ENCODE measurements around the gene NOP16. TPM values are rescaled to one million over a fixed set of nuclear protein-coding genes. Genes with fewer than 3 reads are reported as not detected.

Gene NOP16
- total RNA-seq, 3 donors from 2014 or later (not counting 1 experiment from before 2014, with no cell fraction given) = 6.4 to 12.4 (median 12.1) TPM

- no peak overlapping the region for H3K4me3 ChIP-seq (ENCODE audit: low read length)
- intact Hi-C loops (cut with micrococcal nuclease) = no loop called here
- WGBS (ENCODE audit: insufficient coverage) = 93% methylated on average over 17 of the region's 17 CpGs
- no peak for TF ChIP-seq CTCF (IDR thresholded peaks at IDR 0.05)
- Mint-ChIP-seq H3K27ac (no peak overlapping the region), H3K27me3 (ENCODE audit: low read depth in 2 of 2) (no peaks in the 10 kb centered on the region), H3K9me3 (no peaks in the 10 kb centered on the region), H3K4me1 (peaks cover 0 to 4% of the 10 kb centered on the region in 2 donors), H3K4me3 (no peak overlapping the region), H3K36me3 (no peaks in the 10 kb centered on the region)
- H3K36me3 ChIP-seq (ENCODE audit: control insufficient read depth, insufficient read depth, low read length) = peaks cover 2% of the 10 kb centered on the region
- H3K9me3 ChIP-seq (ENCODE audit: control insufficient read depth, insufficient read depth, low read length) = no peaks in the 10 kb centered on the region
- H3K27me3 ChIP-seq (ENCODE audit: control insufficient read depth, insufficient read depth, low read length) = no peaks in the 10 kb centered on the region
- H3K4me1 ChIP-seq (ENCODE audit: control insufficient read depth, insufficient read depth, low read length) = no peaks in the 10 kb centered on the region
- no peak for DNase-seq
- H3K27ac ChIP-seq (ENCODE audit: low read length) = no peak overlapping the region
- ATAC-seq = peak in 1 of 3 donors; percentile 15
These were observed 12.2 kb upstream of the NOP16 start for GRCh38 chr5:176400382-176401156.

GRCh38 chr5:176397736-176398420 is 9.5 kb upstream of the NOP16 start:
- intact Hi-C loops (cut with micrococcal nuclease) = no loop called here
- no peak overlapping the region for H3K4me3 Mint-ChIP-seq
- peaks cover 9% of the 10 kb centered on the region for H3K36me3 ChIP-seq (ENCODE audit: control insufficient read depth, insufficient read depth, low read length)
- no peaks in the 10 kb centered on the region for H3K36me3 Mint-ChIP-seq
- H3K27me3 Mint-ChIP-seq (ENCODE audit: low read depth in 2 of 2) = no peaks in the 10 kb centered on the region
- peak overlapping the region in 1 of 2 donors; percentile 16 for H3K27ac Mint-ChIP-seq
- no peaks in the 10 kb centered on the region for H3K9me3 ChIP-seq (ENCODE audit: control insufficient read depth, insufficient read depth, low read length)
- TF ChIP-seq CTCF (IDR thresholded peaks at IDR 0.05) = no peak
- peaks cover 0 to 4% of the 10 kb centered on the region in 2 donors for H3K4me1 Mint-ChIP-seq
- no peak overlapping the region for H3K4me3 ChIP-seq (ENCODE audit: low read length)
- ATAC-seq = no peak
- 95% methylated on average over 18 of the region's 18 CpGs for WGBS (ENCODE audit: insufficient coverage)
- no peaks in the 10 kb centered on the region for H3K4me1 ChIP-seq (ENCODE audit: control insufficient read depth, insufficient read depth, low read length)
- no peaks in the 10 kb centered on the region for H3K9me3 Mint-ChIP-seq
- no peak overlapping the region for H3K27ac ChIP-seq (ENCODE audit: low read length)
- H3K27me3 ChIP-seq (ENCODE audit: control insufficient read depth, insufficient read depth, low read length) = no peaks in the 10 kb centered on the region
- no peak for DNase-seq

GRCh38 chr5:176396330-176396729 is 7.9 kb upstream of the NOP16 start:
- H3K36me3 Mint-ChIP-seq = no peaks in the 10 kb centered on the region
- H3K27ac Mint-ChIP-seq = no peak overlapping the region

More at GRCh38 chr5:176396330-176396729, 7.9 kb upstream of the NOP16 start:
- H3K9me3 ChIP-seq (ENCODE audit: control insufficient read depth, insufficient read depth, low read length) = no peaks in the 10 kb centered on the region
- no peak overlapping the region for H3K27ac ChIP-seq (ENCODE audit: low read length)
- DNase-seq = no peak
- ATAC-seq = no peak
- no peak overlapping the region for H3K4me3 ChIP-seq (ENCODE audit: low read length)
- H3K4me1 ChIP-seq (ENCODE audit: control insufficient read depth, insufficient read depth, low read length) = no peaks in the 10 kb centered on the region
- H3K27me3 Mint-ChIP-seq (ENCODE audit: low read depth in 2 of 2) = no peaks in the 10 kb centered on the region
- peaks cover 18% of the 10 kb centered on the region for H3K36me3 ChIP-seq (ENCODE audit: control insufficient read depth, insufficient read depth, low read length)
- H3K4me3 Mint-ChIP-seq = no peak overlapping the region
- no peaks in the 10 kb centered on the region for H3K4me1 Mint-ChIP-seq
- WGBS (ENCODE audit: insufficient coverage) = 96% methylated on average over 6 of the region's 6 CpGs
- H3K27me3 ChIP-seq (ENCODE audit: control insufficient read depth, insufficient read depth, low read length) = no peaks in the 10 kb centered on the region
- no peaks in the 10 kb centered on the region for H3K9me3 Mint-ChIP-seq
- TF ChIP-seq CTCF (IDR thresholded peaks at IDR 0.05) = no peak
- intact Hi-C loops (cut with micrococcal nuclease) = no loop called here

Data from natural killer cell (primary cell).